Karpas-422 (cell line): ENCODE results near the gene PSMA7. TPM values are rescaled to one million over a fixed set of nuclear protein-coding genes. Genes with fewer than 3 reads are reported as not detected.

Experiments
- DNase-seq: peaks from one replicate; pipeline ENCODE4 v3.0.0-alpha.2; 2015
- H2AFZ ChIP-seq: fragments of 200-600 bp; sonication (generic); 2 replicates; pipeline ENCODE4 v1.6.1; 2014; ENCODE audit warnings: antibody characterized with exemption, low read length, mixed read lengths
- H3K27ac ChIP-seq: fragments of 200-600 bp; sonication (generic); 2 replicates; pipeline ENCODE4 v1.5.1; 2014; ENCODE audit warnings: mild to moderate bottlenecking, low read length, moderate library complexity
- H3K27me3 ChIP-seq: fragments of 200-600 bp; sonication (generic); 2 replicates; pipeline ENCODE4 v1.6.1; 2014; ENCODE audit warnings: low read length, mixed read lengths
- H3K36me3 ChIP-seq: fragments of 200-600 bp; sonication (generic); 2 replicates; pipeline ENCODE4 v1.6.1; 2014; ENCODE audit warnings: low read length, mixed read lengths; ENCODE audit not compliant: insufficient read depth
- H3K4me1 ChIP-seq: fragments of 200-600 bp; sonication (generic); 2 replicates; pipeline ENCODE4 v1.6.1; 2014; ENCODE audit warnings: mild to moderate bottlenecking, low read length, mixed read lengths
- H3K4me2 ChIP-seq: fragments of 200-600 bp; sonication (generic); 2 replicates; pipeline ENCODE4 v1.6.1; 2014; ENCODE audit warnings: low read length, low read depth, mild to moderate bottlenecking; ENCODE audit not compliant: poor library complexity, severe bottlenecking
- H3K4me3 ChIP-seq: fragments of 200-600 bp; sonication (generic); 2 replicates; pipeline ENCODE4 v1.5.1; 2014; ENCODE audit warnings: mild to moderate bottlenecking, antibody characterized with exemption, low read length, mixed read lengths
- H3K79me2 ChIP-seq: fragments of 200-600 bp; sonication (generic); 2 replicates; pipeline ENCODE4 v1.6.1; 2014; ENCODE audit warnings: mild to moderate bottlenecking, low read length, mixed read lengths
- H3K9ac ChIP-seq: fragments of 200-600 bp; sonication (generic); 2 replicates; pipeline ENCODE4 v1.6.0; 2014; ENCODE audit warnings: low read length
- H3K9me2 ChIP-seq: fragments of 200-600 bp; sonication (generic), shearing (Covaris generic); replicated peaks from 2 replicates; pipeline ENCODE4 v1.6.0; 2014; ENCODE audit warnings: mild to moderate bottlenecking, low read length, moderate library complexity; ENCODE audit not compliant: insufficient read depth
- H3K9me3 ChIP-seq: fragments of 300-700, 200-600 bp; sonication (generic); 2 replicates; pipeline ENCODE4 v1.6.1; 2014; ENCODE audit warnings: low read length, mixed read lengths
- H4K20me1 ChIP-seq: fragments of 200-600 bp; sonication (generic); 2 replicates; pipeline ENCODE4 v1.6.1; 2014; ENCODE audit warnings: mild to moderate bottlenecking, antibody characterized with exemption, low read length, low read depth; ENCODE audit not compliant: insufficient read depth
- total RNA-seq: library from RNA; depleted of rRNA; stranded (reverse); fragments of >200 nt; shearing (Covaris generic); gene quantifications from 2 replicates; pipeline ENCODE4 v1.2.3, GENCODE V29; 2014; ENCODE audit warnings: low replicate concordance

PSMA7 gene
- total RNA-seq, 1 experiment from 2014 or later: 181 TPM

GRCh38 chr20:62114894-62115293, 28.3 kb downstream of the PSMA7 start:
- no peak for DNase-seq
- no peak overlapping the region for H3K4me2 ChIP-seq
- no peaks in the 10 kb centered on the region for H3K79me2 ChIP-seq
- H3K36me3 ChIP-seq: no peaks in the 10 kb centered on the region
- H3K27me3 ChIP-seq: no peaks in the 10 kb centered on the region; the same call in 1 of the 2 replicates
- no peak overlapping the region for H3K27ac ChIP-seq
- no peaks in the 10 kb centered on the region for H4K20me1 ChIP-seq
- H3K9me3 ChIP-seq: peaks cover 14% of the 10 kb centered on the region; the same call in 1 of the 2 replicates
- no peak overlapping the region for H2AFZ ChIP-seq
- no peak overlapping the region for H3K9ac ChIP-seq
- H3K4me3 ChIP-seq: no peak overlapping the region
- no peaks in the 10 kb centered on the region for H3K4me1 ChIP-seq
- no peaks in the 10 kb centered on the region for H3K9me2 ChIP-seq

GRCh38 chr20:62112368-62112767, 30.8 kb downstream of the PSMA7 start:
- Histone ChIP-seq H3K4me2 (no peak overlapping the region), H3K79me2 (no peaks in the 10 kb centered on the region), H3K36me3 (no peaks in the 10 kb centered on the region), H3K27me3 (no peaks in the 10 kb centered on the region; the same call in 1 of the 2 replicates), H3K9me3 (peaks cover 31% of the 10 kb centered on the region), H4K20me1 (no peaks in the 10 kb centered on the region), H3K4me1 (no peaks in the 10 kb centered on the region), H3K9me2 (no peaks in the 10 kb centered on the region), H3K27ac (no peak overlapping the region), H3K4me3 (no peak overlapping the region), H3K9ac (no peak overlapping the region), H2AFZ (no peak overlapping the region)
- no peak for DNase-seq

- H3K9ac ChIP-seq: no peak overlapping the region
- H2AFZ ChIP-seq: no peak overlapping the region
- no peak overlapping the region for H3K4me3 ChIP-seq
- no peaks in the 10 kb centered on the region for H3K79me2 ChIP-seq
- no peak overlapping the region for H3K4me2 ChIP-seq
- DNase-seq: no peak
- no peaks in the 10 kb centered on the region for H3K4me1 ChIP-seq
- H3K9me3 ChIP-seq: peaks cover 36% of the 10 kb centered on the region
- H4K20me1 ChIP-seq: no peaks in the 10 kb centered on the region
- H3K36me3 ChIP-seq: no peaks in the 10 kb centered on the region
- no peaks in the 10 kb centered on the region for H3K9me2 ChIP-seq
- no peak overlapping the region for H3K27ac ChIP-seq
- H3K27me3 ChIP-seq: no peaks in the 10 kb centered on the region; the same call in 1 of the 2 replicates
These were observed 32.0 kb downstream of the PSMA7 start for GRCh38 chr20:62111148-62111547.

GRCh38 chr20:62105592-62105991, 37.6 kb downstream of the PSMA7 start:
- no peaks in the 10 kb centered on the region for H3K36me3 ChIP-seq
- H3K9me3 ChIP-seq: peaks cover 29% of the 10 kb centered on the region
- no peak overlapping the region for H2AFZ ChIP-seq
- no peak overlapping the region for H3K27ac ChIP-seq
- DNase-seq: no peak
- no peak overlapping the region for H3K9ac ChIP-seq
- H4K20me1 ChIP-seq: no peaks in the 10 kb centered on the region
- H3K79me2 ChIP-seq: no peaks in the 10 kb centered on the region
- no peak overlapping the region for H3K4me3 ChIP-seq
- H3K9me2 ChIP-seq: no peaks in the 10 kb centered on the region
- H3K4me2 ChIP-seq: no peak overlapping the region
- H3K27me3 ChIP-seq: no peaks in the 10 kb centered on the region; the same call in 1 of the 2 replicates
- H3K4me1 ChIP-seq: no peaks in the 10 kb centered on the region

GRCh38 chr20:62104791-62105345, 38.3 kb downstream of the PSMA7 start:
- Histone ChIP-seq H3K9me2 (no peaks in the 10 kb centered on the region), H4K20me1 (no peaks in the 10 kb centered on the region), H3K36me3 (no peaks in the 10 kb centered on the region), H3K9me3 (peaks cover 29% of the 10 kb centered on the region), H2AFZ (no peak overlapping the region), H3K4me2 (no peak overlapping the region), H3K27me3 (no peaks in the 10 kb centered on the region; the same call in 1 of the 2 replicates), H3K4me1 (no peaks in the 10 kb centered on the region), H3K27ac (no peak overlapping the region), H3K79me2 (no peaks in the 10 kb centered on the region), H3K4me3 (no peak overlapping the region), H3K9ac (no peak overlapping the region)
- no peak for DNase-seq

- H2AFZ ChIP-seq: no peak overlapping the region
- no peaks in the 10 kb centered on the region for H3K79me2 ChIP-seq
- H3K36me3 ChIP-seq: no peaks in the 10 kb centered on the region
- no peaks in the 10 kb centered on the region for H4K20me1 ChIP-seq
- no peaks in the 10 kb centered on the region; the same call in 1 of the 2 replicates for H3K27me3 ChIP-seq
- no peaks in the 10 kb centered on the region for H3K9me2 ChIP-seq
- H3K9me3 ChIP-seq: peaks cover 26% of the 10 kb centered on the region
- no peak overlapping the region for H3K27ac ChIP-seq
- DNase-seq: no peak
- H3K9ac ChIP-seq: no peak overlapping the region
- H3K4me1 ChIP-seq: no peaks in the 10 kb centered on the region
- no peak overlapping the region for H3K4me2 ChIP-seq
- no peak overlapping the region for H3K4me3 ChIP-seq
These were observed 38.9 kb downstream of the PSMA7 start for GRCh38 chr20:62104234-62104789.

GRCh38 chr20:62103508-62104233, 39.5 kb downstream of the PSMA7 start:
- Histone ChIP-seq H3K79me2 (no peaks in the 10 kb centered on the region), H4K20me1 (no peaks in the 10 kb centered on the region), H3K27me3 (no peaks in the 10 kb centered on the region; the same call in 1 of the 2 replicates), H3K36me3 (no peaks in the 10 kb centered on the region), H3K9me2 (no peaks in the 10 kb centered on the region), H3K9me3 (peaks cover 20% of the 10 kb centered on the region; the same call in 1 of the 2 replicates), H3K27ac (no peak overlapping the region), H3K9ac (no peak overlapping the region), H3K4me1 (no peaks in the 10 kb centered on the region), H3K4me3 (no peak overlapping the region), H2AFZ (no peak overlapping the region), H3K4me2 (no peak overlapping the region)
- no peak for DNase-seq

- H4K20me1 ChIP-seq: no peaks in the 10 kb centered on the region
- no peak overlapping the region for H3K4me3 ChIP-seq
These were observed 42.1 kb downstream of the PSMA7 start for GRCh38 chr20:62101078-62101477.

More at GRCh38 chr20:62101078-62101477, 42.1 kb downstream of the PSMA7 start:
- H3K9me2 ChIP-seq: no peaks in the 10 kb centered on the region
- no peaks in the 10 kb centered on the region; the same call in 1 of the 2 replicates for H3K27me3 ChIP-seq
- H3K79me2 ChIP-seq: no peaks in the 10 kb centered on the region
- no peaks in the 10 kb centered on the region for H3K36me3 ChIP-seq
- no peak for DNase-seq
- H3K9ac ChIP-seq: no peak overlapping the region
- no peaks in the 10 kb centered on the region for H3K4me1 ChIP-seq
- H3K4me2 ChIP-seq: no peak overlapping the region
- peaks cover 6% of the 10 kb centered on the region; the same call in 1 of the 2 replicates for H3K9me3 ChIP-seq
- no peak overlapping the region for H2AFZ ChIP-seq
- H3K27ac ChIP-seq: no peak overlapping the region
